T47D (cell line): ENCODE measurements around the gene CD69.
A peak's percentile ranks its signal among the peaks of the same experiment; 100 is the strongest.
"Not testable (repeated sequence)": the region's sequence is repeated elsewhere in the genome, so short reads cannot be mapped to it uniquely, and the experiment has no call there.

ENCODE experiments used
- DNase-seq, 2 experiments: peaks; one replicate each; pipeline versions ENCODE4 v3.0.0 to v3.0.0-alpha.2; 2011 to 2012; ENCODE audit warnings: low read depth in 1 of 2, low spot score in 1 of 2
- JUND ChIP-seq: IDR thresholded peaks from 2 replicates; pipeline ENCODE4 v1.6.1; 2012; ENCODE audit warnings: low read depth
- in situ Hi-C: cut with HindIII; loops from 2 replicates; pipeline ENCODE4 v1.10.0; 2016; ENCODE audit warnings: low sequenced_read_pairs, low pct_unique_long_range_greater_than_20kb

The CD69 gene

GRCh38 chr12:9752145-9752933 is 8.4 kb downstream of the CD69 start:
- TF ChIP-seq JUND: no peak
- in situ Hi-C loops: no loop called here
- DNase-seq: no peak

GRCh38 chr12:9751204-9752144 is 9.2 kb downstream of the CD69 start:
- in situ Hi-C loops: no loop called here
- TF ChIP-seq JUND: no peak
- no peak for DNase-seq

GRCh38 chr12:9750276-9751203 is 10.2 kb downstream of the CD69 start:
- DNase-seq: peak; percentile 4 to 58
- in situ Hi-C loops: no loop called here
- no peak for TF ChIP-seq JUND

- no peak for TF ChIP-seq JUND
- in situ Hi-C loops: no loop called here
Observed at GRCh38 chr12:9749640-9750039, 11.1 kb downstream of the CD69 start.

GRCh38 chr12:9745199-9745598 is 15.5 kb downstream of the CD69 start:
- DNase-seq: no peak
- TF ChIP-seq JUND: no peak
- in situ Hi-C loops: no loop called here

More at GRCh38 chr12:9749640-9750039, 11.1 kb downstream of the CD69 start:
- DNase-seq: no peak

GRCh38 chr12:9742661-9743060 is 18.0 kb downstream of the CD69 start:
- in situ Hi-C loops: no loop called here
- peak in 1 of 2 experiments; percentile 33 for DNase-seq
- no peak for TF ChIP-seq JUND

- in situ Hi-C loops: no loop called here
Observed at GRCh38 chr12:9741726-9742125, 19.0 kb downstream of the CD69 start.

GRCh38 chr12:9740106-9740750 is 20.5 kb downstream of the CD69 start:
- no peak for TF ChIP-seq JUND
- in situ Hi-C loops: no loop called here
- no peak for DNase-seq

More at GRCh38 chr12:9741726-9742125, 19.0 kb downstream of the CD69 start:
- no peak for TF ChIP-seq JUND
- no peak for DNase-seq

GRCh38 chr12:9739404-9740105 is 21.1 kb downstream of the CD69 start:
- DNase-seq, in situ Hi-C loops: not testable (repeated sequence)

GRCh38 chr12:9738905-9739304 is 21.8 kb downstream of the CD69 start:
- in situ Hi-C loops, DNase-seq: not testable (repeated sequence)
